ENCODE data around the gene ZNF12. TPM values are rescaled to one million over a fixed set of nuclear protein-coding genes. Genes with fewer than 3 reads are reported as not detected.
A peak's percentile ranks its signal among the peaks of the same experiment; 100 is the strongest.
"Not testable (repeated sequence)": the region's sequence is repeated elsewhere in the genome, so short reads cannot be mapped to it uniquely, and the experiment has no call there.

ZNF12 gene
- total and polyA plus RNA-seq, 2 experiments from 2014 or later = 13.0 to 19.9 TPM

DNA sequence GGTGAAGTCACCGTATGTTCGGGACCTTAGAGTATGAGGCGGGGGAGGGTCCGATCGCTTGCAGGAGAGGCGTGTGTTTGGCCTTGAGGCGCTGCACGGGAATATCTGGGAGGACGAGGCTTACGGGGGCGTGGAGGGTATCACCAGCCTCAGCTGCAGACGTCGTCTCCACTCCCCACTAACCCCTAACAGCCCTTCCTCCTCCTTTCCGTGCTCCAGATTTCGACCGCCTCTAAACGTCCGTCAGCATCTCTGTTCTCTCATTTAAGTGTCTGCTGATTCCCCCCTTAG lies 23.5 kb upstream of the ZNF12 start:
- H3K27ac ChIP-seq = peak overlapping the region; percentile 91
- H3K4me2 ChIP-seq (ENCODE audit: unreplicated experiment) = peak overlapping the region; percentile 86
- H4K20me1 ChIP-seq (ENCODE audit: insufficient read depth) = no peaks in the 10 kb centered on the region
- peak overlapping the region; percentile 98 for H2AFZ ChIP-seq
- peak overlapping the region; percentile 95 for H3K4me3 ChIP-seq
- H3K79me2 ChIP-seq (ENCODE audit: insufficient read depth) = peaks cover 63% of the 10 kb centered on the region
- peak overlapping the region; percentile 99 for H3K9ac ChIP-seq
- DNase-seq = no peak
- no peaks in the 10 kb centered on the region for H3K9me2 ChIP-seq (ENCODE audit: insufficient read depth)
- H3K36me3 ChIP-seq (ENCODE audit: low read depth) = peaks cover 27% of the 10 kb centered on the region
- TF ChIP-seq EZH2 (IDR thresholded peaks at IDR 0.05; ENCODE audit: insufficient read depth, poor library complexity, severe bottlenecking) (no peak), EZH2phosphoT487 (IDR thresholded peaks at IDR 0.05; ENCODE audit: insufficient read depth, low read depth) (no peak)
- no peaks in the 10 kb centered on the region for H3K9me3 ChIP-seq (ENCODE audit: low read depth)
- no peaks in the 10 kb centered on the region for H3K27me3 ChIP-seq (replicated peaks; ENCODE audit: insufficient read depth)
- peaks cover 18% of the 10 kb centered on the region; the same call in 1 of the 2 replicates for H3K4me1 ChIP-seq (ENCODE audit: insufficient read depth)
- H3F3A ChIP-seq (ENCODE audit: insufficient read depth) = peaks cover 7% of the 10 kb centered on the region; the same call in 1 of the 2 replicates
- 1% methylated on average over 18 of the region's 18 CpGs for WGBS, 2 experiments (ENCODE audit: low coverage in 1 of 2, low lambda C conversion rate in 2 of 2, missing lambda C conversion rate in 2 of 2)
- in situ Hi-C loops (cut with MboI) = no loop called here

GRCh38 chr7:6729492-6730342 lies 23.0 kb upstream of the ZNF12 start:
- Histone ChIP-seq H2AFZ (peak overlapping the region; percentile 98), H3K27ac (peak overlapping the region; percentile 91), H3K27me3 (replicated peaks; ENCODE audit: insufficient read depth) (no peaks in the 10 kb centered on the region), H3K4me3 (peak overlapping the region; percentile 95), H3K4me2 (ENCODE audit: unreplicated experiment) (peak overlapping the region; percentile 86), H3K4me1 (ENCODE audit: insufficient read depth) (peaks cover 18% of the 10 kb centered on the region; the same call in 1 of the 2 replicates), H3K9ac (peak overlapping the region; percentile 99), H3K9me2 (ENCODE audit: insufficient read depth) (no peaks in the 10 kb centered on the region), H4K20me1 (ENCODE audit: insufficient read depth) (no peaks in the 10 kb centered on the region), H3K36me3 (ENCODE audit: low read depth) (peaks cover 23% of the 10 kb centered on the region; the same call in 1 of the 2 replicates), H3K79me2 (ENCODE audit: insufficient read depth) (peaks cover 59% of the 10 kb centered on the region), H3K9me3 (ENCODE audit: low read depth) (no peaks in the 10 kb centered on the region), H3F3A (ENCODE audit: insufficient read depth) (peaks cover 7% of the 10 kb centered on the region; the same call in 1 of the 2 replicates)
- 1 to 2% methylated on average over 38 to 65 of the region's 66 CpGs for WGBS, 2 experiments (ENCODE audit: low coverage in 1 of 2, low lambda C conversion rate in 2 of 2, missing lambda C conversion rate in 2 of 2)
- peak; percentile 93 for DNase-seq
- TF ChIP-seq EZH2 (IDR thresholded peaks at IDR 0.05; ENCODE audit: insufficient read depth, poor library complexity, severe bottlenecking) = no peak
- TF ChIP-seq EZH2phosphoT487 (IDR thresholded peaks at IDR 0.05; ENCODE audit: insufficient read depth, low read depth) = no peak
- in situ Hi-C loops (cut with MboI) = no loop called here

DNA sequence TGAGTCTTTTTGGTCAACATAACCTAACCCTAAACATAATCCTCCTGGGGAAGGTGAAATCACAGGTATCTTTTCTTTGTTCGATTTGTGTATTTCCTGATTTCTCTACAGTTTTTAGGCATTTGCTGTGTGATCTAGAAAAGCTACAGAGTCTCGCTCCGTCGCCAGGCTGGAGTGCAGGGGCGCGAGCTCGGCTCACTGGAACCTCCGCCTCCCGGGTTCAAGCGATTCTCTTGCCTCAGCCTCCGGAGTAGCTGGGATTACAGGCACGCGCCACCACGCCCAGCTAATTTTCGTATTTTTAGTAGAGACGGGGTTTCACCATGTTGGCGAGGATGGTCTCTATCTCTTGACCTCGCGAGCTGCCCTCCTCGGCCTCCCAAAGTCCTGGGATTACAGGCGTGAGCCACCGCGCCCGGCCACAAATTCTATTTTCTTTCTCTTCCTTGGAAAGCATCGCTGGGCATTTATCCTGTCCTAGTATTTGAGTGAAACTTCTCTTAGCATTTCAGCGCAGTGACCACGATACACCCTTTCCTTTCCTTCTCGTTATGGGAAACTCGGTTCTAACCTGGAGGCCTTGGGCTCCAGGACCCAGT lies 22.2 kb upstream of the ZNF12 start:
- H3K9me3 ChIP-seq (ENCODE audit: low read depth); H3F3A ChIP-seq (ENCODE audit: insufficient read depth); H3K27me3 ChIP-seq (replicated peaks; ENCODE audit: insufficient read depth); H4K20me1 ChIP-seq (ENCODE audit: insufficient read depth); DNase-seq; in situ Hi-C loops (cut with MboI); H3K9me2 ChIP-seq (ENCODE audit: insufficient read depth): not testable (repeated sequence)
- H3K36me3 ChIP-seq (ENCODE audit: low read depth) = peaks cover 17% of the 10 kb centered on the region; the same call in 1 of the 2 replicates
- H3K4me2 ChIP-seq (ENCODE audit: unreplicated experiment) = peak overlapping the region; percentile 86
- peak overlapping the region; percentile 98 for H2AFZ ChIP-seq
- peak overlapping the region; percentile 95 for H3K4me3 ChIP-seq
- H3K9ac ChIP-seq = peak overlapping the region; percentile 99
- 54 to 55% methylated on average over 29 of the region's 29 CpGs for WGBS, 2 experiments (ENCODE audit: low coverage in 1 of 2, low lambda C conversion rate in 2 of 2, missing lambda C conversion rate in 2 of 2)
- peak overlapping the region; percentile 91 for H3K27ac ChIP-seq
- peaks cover 52% of the 10 kb centered on the region for H3K79me2 ChIP-seq (ENCODE audit: insufficient read depth)
- H3K4me1 ChIP-seq (ENCODE audit: insufficient read depth) = peaks cover 18% of the 10 kb centered on the region; the same call in 1 of the 2 replicates

GRCh38 chr7:6727663-6728062 lies 20.9 kb upstream of the ZNF12 start:
- H2AFZ ChIP-seq = no peak overlapping the region
- H3K4me1 ChIP-seq (ENCODE audit: insufficient read depth) = peaks cover 18% of the 10 kb centered on the region; the same call in 1 of the 2 replicates
- peaks cover 5% of the 10 kb centered on the region; the same call in 1 of the 2 replicates for H3K36me3 ChIP-seq (ENCODE audit: low read depth)
- WGBS, 2 experiments (ENCODE audit: low coverage in 1 of 2, low lambda C conversion rate in 2 of 2, missing lambda C conversion rate in 2 of 2) = 65% methylated on average over 3 of the region's 3 CpGs
- no peak overlapping the region for H3K27ac ChIP-seq
- TF ChIP-seq EZH2 (IDR thresholded peaks at IDR 0.05; ENCODE audit: insufficient read depth, poor library complexity, severe bottlenecking) = no peak
- no peak for TF ChIP-seq EZH2phosphoT487 (IDR thresholded peaks at IDR 0.05; ENCODE audit: insufficient read depth, low read depth)
- peaks cover 3% of the 10 kb centered on the region; the same call in 1 of the 2 replicates for H3F3A ChIP-seq (ENCODE audit: insufficient read depth)
- in situ Hi-C loops (cut with MboI) = no loop called here
- H3K79me2 ChIP-seq (ENCODE audit: insufficient read depth) = peaks cover 38% of the 10 kb centered on the region
- H4K20me1 ChIP-seq (ENCODE audit: insufficient read depth) = no peaks in the 10 kb centered on the region
- no peaks in the 10 kb centered on the region for H3K9me2 ChIP-seq (ENCODE audit: insufficient read depth)
- H3K27me3 ChIP-seq (replicated peaks; ENCODE audit: insufficient read depth) = no peaks in the 10 kb centered on the region
- no peak overlapping the region for H3K9ac ChIP-seq
- DNase-seq = no peak
- H3K4me3 ChIP-seq = no peak overlapping the region
- H3K9me3 ChIP-seq (ENCODE audit: low read depth) = no peaks in the 10 kb centered on the region
- H3K4me2 ChIP-seq (ENCODE audit: unreplicated experiment) = no peak overlapping the region

DNA sequence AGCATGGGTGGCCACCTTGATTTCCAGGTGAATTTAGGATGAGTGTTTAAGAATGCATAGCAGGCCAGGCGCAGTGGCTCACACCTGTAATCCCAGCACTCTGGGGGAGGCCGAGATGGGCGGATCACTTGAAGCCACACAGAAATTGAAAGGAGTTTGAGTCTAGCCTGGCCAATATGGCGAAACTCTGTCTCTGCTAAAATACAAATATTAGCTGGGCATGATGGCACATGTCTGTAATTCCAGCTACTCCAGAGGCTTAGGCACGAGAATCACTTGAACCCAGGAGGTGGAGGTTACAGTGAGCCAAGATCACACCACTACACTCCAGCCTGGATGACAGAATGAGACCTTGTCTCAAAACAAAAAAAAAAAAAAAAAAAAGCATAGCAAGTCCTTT lies 19.6 kb upstream of the ZNF12 start:
- H3K9me2 ChIP-seq (ENCODE audit: insufficient read depth); H3K27ac ChIP-seq; H3K4me2 ChIP-seq (ENCODE audit: unreplicated experiment); DNase-seq; H3K9me3 ChIP-seq (ENCODE audit: low read depth); H3K9ac ChIP-seq; H2AFZ ChIP-seq; in situ Hi-C loops (cut with MboI); H3F3A ChIP-seq (ENCODE audit: insufficient read depth); H4K20me1 ChIP-seq (ENCODE audit: insufficient read depth); H3K4me3 ChIP-seq; H3K36me3 ChIP-seq (ENCODE audit: low read depth); H3K27me3 ChIP-seq (replicated peaks; ENCODE audit: insufficient read depth): not testable (repeated sequence)
- WGBS, 2 experiments (ENCODE audit: low coverage in 1 of 2, low lambda C conversion rate in 2 of 2, missing lambda C conversion rate in 2 of 2) = 71 to 72% methylated on average over 5 of the region's 5 CpGs
- peaks cover 25% of the 10 kb centered on the region for H3K79me2 ChIP-seq (ENCODE audit: insufficient read depth)
- H3K4me1 ChIP-seq (ENCODE audit: insufficient read depth) = peaks cover 12% of the 10 kb centered on the region; the same call in 1 of the 2 replicates
